Fibroblast of skin of right quadriceps (primary cell): ENCODE measurements around the gene VWA3A.
"Not testable (repeated sequence)": the region's sequence is repeated elsewhere in the genome, so short reads cannot be mapped to it uniquely, and the experiment has no call there.

Experiments
- DNase-seq: peaks from one replicate; pipeline ENCODE4 v3.0.0-alpha.2; 2013

Gene VWA3A

DNA sequence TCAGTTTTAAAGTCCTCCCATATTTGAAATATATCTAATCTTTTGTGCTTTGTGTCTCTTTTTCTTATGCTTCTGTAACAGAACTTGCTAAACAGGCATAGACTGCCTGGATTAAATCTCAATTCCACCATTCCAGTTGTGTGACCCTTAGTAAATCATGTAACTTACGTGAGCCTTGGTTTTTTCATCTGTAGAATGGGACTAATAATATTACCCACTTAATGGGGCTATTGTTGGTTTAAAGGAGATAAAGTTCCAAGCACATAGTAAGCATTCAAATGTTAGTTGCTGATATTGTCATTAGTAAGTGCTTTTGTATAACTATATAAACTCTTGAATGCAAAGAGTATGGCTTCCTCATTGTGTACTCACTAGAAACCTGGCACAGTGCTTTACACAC lies 5.9 kb upstream of the VWA3A start:
- no peak for DNase-seq

GRCh38 chr16:22088642-22089041 lies 3.7 kb upstream of the VWA3A start:
- DNase-seq = no peak

DNA sequence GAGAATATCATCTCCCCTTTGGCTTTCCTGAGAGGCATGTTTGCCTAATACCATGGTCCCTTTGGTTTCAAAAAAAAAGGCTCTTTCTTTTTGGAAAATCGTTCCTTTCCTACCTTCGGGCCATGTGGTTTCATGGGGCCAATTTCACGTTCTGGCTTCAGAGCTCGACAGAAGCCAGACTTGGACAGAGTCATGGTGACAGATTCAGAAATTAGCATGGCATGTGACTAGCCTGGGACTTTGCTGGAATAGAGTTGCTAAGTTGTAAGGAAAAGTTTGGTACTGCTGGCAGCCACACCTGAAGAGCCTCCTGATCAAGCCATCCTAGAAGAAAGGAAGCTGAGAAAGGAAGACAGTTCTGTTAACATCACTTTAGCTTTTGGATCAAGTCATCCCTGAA lies 2.4 kb upstream of the VWA3A start:
- no peak for DNase-seq

GRCh38 chr16:22091721-22092120 lies 620 bp upstream of the VWA3A start:
- DNase-seq = no peak

DNA sequence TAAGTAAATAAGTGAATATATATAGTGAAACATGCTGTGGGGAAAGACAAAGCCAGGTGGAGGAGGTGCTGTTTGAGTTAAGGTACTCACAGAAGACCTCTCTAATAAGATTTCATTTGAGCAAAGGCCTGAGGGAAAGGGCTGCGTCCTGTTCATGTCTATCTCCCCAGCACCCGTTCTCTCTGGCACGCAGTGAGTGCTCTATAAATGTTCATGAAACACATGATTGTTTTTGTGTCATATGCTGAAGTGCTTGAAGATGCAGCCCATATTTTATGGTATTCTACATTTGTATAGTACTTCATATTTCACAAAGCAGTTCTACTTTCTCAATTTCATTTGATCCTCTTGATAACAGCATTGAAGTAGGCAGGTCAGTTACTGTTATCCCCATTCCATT lies 990 bp downstream of the VWA3A start:
- DNase-seq = no peak

GRCh38 chr16:22093996-22094395 lies 1.7 kb downstream of the VWA3A start:
- no peak for DNase-seq

DNA sequence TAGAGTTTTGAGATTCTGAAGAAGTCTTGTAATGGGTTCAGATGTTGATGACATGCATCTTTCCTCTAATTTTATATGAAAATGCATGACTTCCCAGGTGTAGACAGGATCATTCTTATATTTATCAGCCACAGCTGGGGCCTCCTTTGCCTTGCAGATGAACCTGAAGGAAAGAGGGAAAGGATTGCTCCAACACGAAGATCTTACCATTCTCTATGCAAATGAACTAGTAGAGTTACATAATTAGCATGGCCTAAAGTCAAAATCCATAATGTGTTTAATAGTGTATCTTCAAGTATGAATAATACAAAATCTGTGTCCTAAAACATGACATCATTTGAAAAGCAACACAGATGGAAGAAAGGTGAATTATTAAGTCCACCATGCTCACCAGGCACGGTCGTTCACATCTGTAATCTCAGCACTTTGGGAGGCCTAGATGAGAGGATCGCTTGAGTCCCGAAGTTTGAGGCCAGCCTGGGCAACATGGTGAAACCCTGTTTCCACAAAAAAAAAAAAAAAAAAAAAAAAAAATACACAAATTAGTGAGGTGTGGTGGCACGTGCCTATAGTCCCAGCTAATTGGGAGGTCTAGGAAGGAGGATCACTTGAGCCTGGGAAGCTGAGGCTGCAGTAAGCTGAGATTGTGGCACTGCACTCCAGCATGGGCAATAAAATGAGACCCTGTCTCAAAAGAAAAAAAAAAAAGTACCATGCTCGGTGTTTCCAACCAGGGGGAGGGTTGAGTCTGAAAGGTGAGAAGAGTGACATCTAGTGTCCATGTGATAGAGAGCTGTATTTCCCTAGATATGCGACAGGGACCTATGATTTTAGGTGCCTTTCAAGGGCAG lies 6.3 kb downstream of the VWA3A start:
- DNase-seq = peak; percentile 42

DNA sequence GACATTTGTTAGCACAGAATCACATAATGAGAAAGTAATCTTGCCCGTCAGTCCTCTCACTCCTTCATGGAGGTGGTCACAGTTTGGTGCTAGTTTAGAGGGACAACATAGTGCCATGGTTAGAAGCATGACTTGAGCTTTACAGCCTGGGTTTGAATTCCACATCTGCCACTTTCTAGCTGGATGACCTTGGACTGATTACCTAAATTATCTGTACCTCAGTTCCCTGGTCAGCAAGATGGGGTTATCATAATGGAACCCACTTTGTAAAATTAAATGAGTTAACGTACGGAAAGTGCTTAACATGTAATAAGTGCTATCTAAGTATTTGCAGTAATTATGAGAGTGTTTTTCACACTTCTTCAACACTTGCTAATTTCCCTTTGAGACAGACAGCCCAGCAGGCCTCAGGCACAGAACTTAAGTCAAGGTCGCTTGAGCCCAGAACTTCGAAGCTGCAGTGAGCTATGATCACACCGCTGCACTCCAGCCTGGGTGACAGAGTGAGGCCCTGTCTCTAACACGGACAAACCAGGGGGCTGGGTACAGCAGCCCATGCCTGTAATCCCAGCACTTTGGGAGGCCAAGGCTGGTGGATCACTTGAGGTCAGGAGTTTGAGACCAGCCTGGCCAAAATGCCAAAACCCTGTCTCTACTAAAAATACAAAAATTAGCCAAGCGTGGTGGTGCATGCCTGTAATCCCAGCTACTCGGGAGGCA lies 7.1 kb downstream of the VWA3A start:
- no peak for DNase-seq

- no peak for DNase-seq
These were observed 11.1 kb downstream of the VWA3A start for GRCh38 chr16:22103441-22103840.

GRCh38 chr16:22109258-22109898 lies 17.0 kb downstream of the VWA3A start:
- no peak for DNase-seq

- not testable (repeated sequence) for DNase-seq
These were observed 19.3 kb downstream of the VWA3A start for GRCh38 chr16:22111629-22112028.

GRCh38 chr16:22116095-22116700 lies 23.9 kb downstream of the VWA3A start:
- no peak for DNase-seq

DNA sequence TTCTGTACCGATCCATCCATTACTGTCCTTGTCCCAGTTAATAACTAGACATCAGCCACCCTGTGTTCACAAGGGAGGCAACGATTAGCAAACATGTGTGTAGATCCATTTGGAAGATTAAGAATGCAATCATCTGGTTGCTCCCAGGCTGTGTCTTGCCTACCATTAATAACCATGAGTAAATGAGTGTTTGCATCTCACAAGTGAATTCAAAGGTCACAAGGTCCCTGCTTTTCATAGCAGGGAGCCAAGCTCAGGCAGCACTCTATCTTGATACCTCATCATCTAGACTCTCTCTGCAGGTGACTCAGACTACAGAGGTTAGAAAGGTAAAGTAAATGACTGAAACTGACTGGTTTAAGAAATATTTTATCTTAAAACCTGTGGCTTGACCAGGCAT lies 25.3 kb downstream of the VWA3A start:
- no peak for DNase-seq

GRCh38 chr16:22120440-22120839 lies 28.1 kb downstream of the VWA3A start:
- no peak for DNase-seq

DNA sequence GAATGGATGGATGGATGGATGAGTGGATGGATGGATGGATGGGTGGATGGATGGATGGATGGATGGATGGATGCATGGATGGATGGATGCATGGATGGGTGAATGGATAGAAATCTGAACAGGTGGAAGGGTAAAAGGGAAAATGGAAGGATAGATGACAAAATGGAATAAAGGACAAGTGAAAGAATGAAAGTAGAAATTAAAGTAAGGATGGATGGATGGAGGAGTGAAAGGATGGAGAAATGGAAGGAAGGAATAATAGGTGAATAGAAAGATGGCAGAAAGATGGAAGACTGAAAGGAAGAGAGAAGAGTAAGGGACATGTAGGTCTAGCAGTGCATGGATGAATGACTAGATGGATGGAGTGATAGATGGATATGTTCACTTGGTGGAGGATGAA lies 29.9 kb downstream of the VWA3A start:
- DNase-seq = no peak

DNA sequence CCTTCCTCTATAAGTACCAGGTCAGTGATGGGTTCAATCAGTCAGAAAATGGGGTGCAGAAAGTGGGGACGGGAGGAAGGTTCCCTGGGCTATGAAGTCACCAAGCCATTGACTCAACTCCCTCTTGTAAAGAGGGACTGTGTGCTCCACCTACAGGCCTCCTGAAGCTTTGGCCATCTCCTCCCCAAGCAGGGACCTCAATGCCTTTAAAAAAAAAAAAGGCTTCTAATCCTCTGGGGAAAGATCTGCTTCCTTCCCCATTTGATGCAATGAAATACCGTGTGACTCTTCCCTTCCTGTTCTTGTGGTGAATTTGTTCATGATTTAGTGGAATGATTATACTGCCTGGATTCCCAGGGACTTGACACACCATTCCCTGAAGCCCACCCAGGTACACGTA lies 30.8 kb downstream of the VWA3A start:
- DNase-seq = no peak

GRCh38 chr16:22123759-22124490 lies 31.6 kb downstream of the VWA3A start:
- DNase-seq = no peak

DNA sequence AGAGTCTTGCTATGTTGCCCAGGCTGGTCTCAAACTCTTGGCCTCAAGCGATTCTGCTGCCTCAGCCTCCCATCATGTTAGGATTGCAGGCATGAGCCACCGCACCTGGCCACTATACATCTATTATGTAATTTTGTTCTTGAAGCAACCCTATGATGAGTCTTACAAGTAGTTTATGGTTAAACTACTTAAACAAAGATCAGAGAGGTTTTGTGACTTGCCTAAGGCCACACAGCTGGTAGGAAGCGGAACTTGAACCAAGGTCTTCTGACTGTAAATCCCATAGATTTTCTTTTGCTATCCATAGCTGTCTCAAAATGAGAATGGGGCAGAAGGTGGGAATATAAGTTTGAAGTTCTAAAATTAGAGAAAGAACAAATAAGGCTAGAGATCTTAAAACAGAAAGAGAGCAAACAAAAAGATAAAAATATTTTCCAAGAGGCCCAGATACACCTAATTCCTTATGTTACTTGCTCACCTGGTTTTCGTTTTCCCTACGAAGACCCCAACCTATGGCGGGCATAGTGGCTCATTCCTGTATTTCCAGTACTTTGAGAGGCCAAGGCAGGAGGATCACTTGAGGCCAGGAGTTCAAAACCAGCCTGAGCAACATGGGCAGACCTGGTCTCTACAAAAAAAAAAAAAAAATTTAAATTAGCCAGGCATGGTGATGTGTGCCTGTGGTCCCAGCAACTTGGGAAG lies 32.4 kb downstream of the VWA3A start:
- no peak for DNase-seq

DNA sequence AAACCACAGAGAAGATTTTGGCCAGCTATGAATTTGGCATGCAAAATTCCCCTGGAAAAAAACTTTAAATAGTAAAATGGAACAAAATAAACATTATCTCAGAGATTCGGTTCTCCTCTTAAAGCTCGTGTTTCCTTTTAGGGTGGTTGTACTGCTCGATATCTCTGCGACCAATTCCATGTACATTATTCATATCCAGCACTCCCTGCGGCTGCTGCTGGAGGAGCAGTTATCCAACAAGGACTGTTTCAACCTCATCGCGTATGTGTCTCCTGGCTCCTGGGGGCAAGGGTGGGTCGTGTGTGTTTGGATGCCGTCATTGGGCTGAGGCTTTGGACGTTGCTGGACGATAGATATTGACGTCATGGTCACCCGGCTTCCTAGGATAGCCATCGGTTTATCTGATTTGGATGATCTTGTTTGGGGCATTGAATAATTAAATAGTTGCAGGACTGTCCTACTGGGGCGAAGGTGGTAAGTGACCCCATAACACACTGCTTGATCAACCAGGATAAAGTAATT lies 33.8 kb downstream of the VWA3A start:
- DNase-seq = no peak

DNA sequence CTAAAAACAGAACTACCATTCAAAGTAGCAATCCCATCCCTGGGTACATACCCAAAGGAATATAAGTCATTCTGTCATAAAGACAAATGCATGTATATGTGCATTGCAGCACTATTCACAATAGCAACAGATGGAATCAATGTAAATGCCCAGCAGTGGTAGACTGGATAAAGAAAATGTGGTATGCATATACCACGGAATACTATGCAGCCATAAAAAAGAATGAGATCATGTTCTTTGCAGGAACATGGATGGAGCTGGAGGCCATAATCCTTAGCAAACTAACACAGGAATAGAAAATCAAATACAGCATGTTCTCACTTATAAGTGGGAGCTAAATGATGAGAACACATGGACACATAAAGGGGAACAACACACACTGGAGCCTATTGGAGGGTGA lies 36.2 kb downstream of the VWA3A start:
- not testable (repeated sequence) for DNase-seq

- no peak for DNase-seq
These were observed 38.2 kb downstream of the VWA3A start for GRCh38 chr16:22130528-22130927.

DNA sequence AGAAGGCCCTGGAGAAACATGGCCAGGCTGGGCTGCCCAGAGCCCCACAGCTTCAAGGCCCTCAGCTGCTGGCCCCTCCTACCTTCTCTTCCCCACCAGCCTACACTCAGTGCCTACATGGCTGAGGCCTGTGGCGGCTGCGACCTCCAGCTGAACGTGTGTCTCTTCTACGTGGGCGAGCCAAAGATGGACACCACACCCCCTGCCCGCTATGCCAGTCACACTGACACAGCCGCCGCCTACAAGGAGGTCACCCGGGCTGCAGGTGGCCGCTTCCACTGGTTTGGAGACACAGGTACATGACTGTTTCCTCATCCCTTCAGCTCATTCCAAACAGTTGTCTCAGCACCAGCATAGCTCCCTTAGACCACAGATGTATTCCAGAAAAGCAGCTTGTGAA lies 40.5 kb downstream of the VWA3A start:
- DNase-seq = no peak
